Type B pancreatic cell (in vitro differentiated cells): ENCODE data around the gene ABI2. TPM values are rescaled to one million over a fixed set of nuclear protein-coding genes. Genes with fewer than 3 reads are reported as not detected.
"Not testable (repeated sequence)": the region's sequence is repeated elsewhere in the genome, so short reads cannot be mapped to it uniquely, and the experiment has no call there.

Experiments
- DNase-seq: peaks from one replicate; pipeline ENCODE4 v3.0.0; 2021; ENCODE audit warnings: mixed read lengths; ENCODE audit not compliant: unreplicated experiment; ENCODE audit errors: extremely low spot score
- H3K27ac Mint-ChIP-seq: 2 replicates; pipeline ENCODE4 v1.8.0; 2021; ENCODE audit warnings: mild to moderate bottlenecking, mixed read lengths
- H3K27me3 Mint-ChIP-seq: 2 replicates; pipeline ENCODE4 v1.8.0; 2021; ENCODE audit warnings: mixed read lengths
- H3K36me3 Mint-ChIP-seq: 2 replicates; pipeline ENCODE4 v1.8.0; 2021; ENCODE audit warnings: mixed read lengths
- H3K4me1 Mint-ChIP-seq: one replicate; pipeline ENCODE4 v1.8.0; 2021; ENCODE audit warnings: mixed read lengths; ENCODE audit not compliant: unreplicated experiment
- H3K4me3 Mint-ChIP-seq: 2 replicates; pipeline ENCODE4 v1.8.0; 2021; ENCODE audit warnings: mild to moderate bottlenecking, mixed read lengths
- H3K9me3 Mint-ChIP-seq: 2 replicates; pipeline ENCODE4 v1.8.0; 2021; ENCODE audit warnings: mixed read lengths
- total RNA-seq: library from RNA; stranded (reverse); gene quantifications from 2 replicates; pipeline ENCODE4 v1.2.1, GENCODE V29; 2021; ENCODE audit warnings: low replicate concordance
- TF ChIP-seq, protein P1 (sequence below): fragments of 200-600 bp; sonication (generic); conservative IDR thresholded peaks from 2 replicates; pipeline ENCODE4 v1.5.0; 2021; ENCODE audit warnings: antibody characterized with exemption, mild to moderate bottlenecking

The ABI2 gene
- total RNA-seq, 1 donor from 2014 or later, result 94.6 TPM

DNA sequence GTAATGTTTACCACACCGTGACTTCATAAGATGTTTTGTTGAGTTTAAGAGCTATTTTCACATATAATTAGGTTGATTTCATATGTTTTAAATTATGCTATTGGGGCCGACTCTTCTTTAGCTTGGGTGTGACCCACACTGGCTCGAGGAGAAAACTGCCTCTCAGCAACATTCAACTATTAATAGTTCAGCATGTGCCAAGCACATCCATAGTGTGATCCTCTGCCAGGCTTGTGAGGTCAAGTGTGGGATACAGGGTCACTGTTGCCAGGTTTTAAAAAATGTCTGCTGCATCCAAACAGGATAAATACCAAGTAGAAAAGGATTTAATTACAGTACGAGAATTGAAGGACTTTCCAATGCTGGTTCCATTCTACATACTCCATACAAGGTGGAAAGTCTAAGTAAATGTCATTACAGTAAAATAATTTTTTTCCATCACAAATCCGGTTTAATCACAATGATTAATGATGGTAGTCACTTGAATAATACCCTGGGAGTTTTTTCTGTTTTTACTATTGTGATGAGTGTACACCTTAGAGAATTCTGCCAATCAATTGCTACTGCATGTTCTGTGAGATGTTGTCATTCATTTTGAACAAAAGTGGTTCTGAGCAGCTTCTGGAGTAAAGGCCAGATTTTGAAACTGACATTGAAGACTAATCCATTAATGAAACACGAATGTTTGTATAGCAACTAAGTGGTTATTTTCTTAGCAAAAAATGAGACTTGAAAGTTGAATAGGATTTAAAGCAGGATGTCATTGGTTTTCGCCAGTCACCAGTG, 84.5 kb downstream of the ABI2 start:
- Mint-ChIP-seq H3K36me3 (peaks cover 46% of the 10 kb centered on the region), H3K27me3 (no peaks in the 10 kb centered on the region), H3K4me3 (no peak overlapping the region), H3K9me3 (no peaks in the 10 kb centered on the region), H3K27ac (no peak overlapping the region), H3K4me1 (no peaks in the 10 kb centered on the region)
- no peak for DNase-seq
- TF ChIP-seq, protein P1, sequence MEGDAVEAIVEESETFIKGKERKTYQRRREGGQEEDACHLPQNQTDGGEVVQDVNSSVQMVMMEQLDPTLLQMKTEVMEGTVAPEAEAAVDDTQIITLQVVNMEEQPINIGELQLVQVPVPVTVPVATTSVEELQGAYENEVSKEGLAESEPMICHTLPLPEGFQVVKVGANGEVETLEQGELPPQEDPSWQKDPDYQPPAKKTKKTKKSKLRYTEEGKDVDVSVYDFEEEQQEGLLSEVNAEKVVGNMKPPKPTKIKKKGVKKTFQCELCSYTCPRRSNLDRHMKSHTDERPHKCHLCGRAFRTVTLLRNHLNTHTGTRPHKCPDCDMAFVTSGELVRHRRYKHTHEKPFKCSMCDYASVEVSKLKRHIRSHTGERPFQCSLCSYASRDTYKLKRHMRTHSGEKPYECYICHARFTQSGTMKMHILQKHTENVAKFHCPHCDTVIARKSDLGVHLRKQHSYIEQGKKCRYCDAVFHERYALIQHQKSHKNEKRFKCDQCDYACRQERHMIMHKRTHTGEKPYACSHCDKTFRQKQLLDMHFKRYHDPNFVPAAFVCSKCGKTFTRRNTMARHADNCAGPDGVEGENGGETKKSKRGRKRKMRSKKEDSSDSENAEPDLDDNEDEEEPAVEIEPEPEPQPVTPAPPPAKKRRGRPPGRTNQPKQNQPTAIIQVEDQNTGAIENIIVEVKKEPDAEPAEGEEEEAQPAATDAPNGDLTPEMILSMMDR, result no peak

DNA sequence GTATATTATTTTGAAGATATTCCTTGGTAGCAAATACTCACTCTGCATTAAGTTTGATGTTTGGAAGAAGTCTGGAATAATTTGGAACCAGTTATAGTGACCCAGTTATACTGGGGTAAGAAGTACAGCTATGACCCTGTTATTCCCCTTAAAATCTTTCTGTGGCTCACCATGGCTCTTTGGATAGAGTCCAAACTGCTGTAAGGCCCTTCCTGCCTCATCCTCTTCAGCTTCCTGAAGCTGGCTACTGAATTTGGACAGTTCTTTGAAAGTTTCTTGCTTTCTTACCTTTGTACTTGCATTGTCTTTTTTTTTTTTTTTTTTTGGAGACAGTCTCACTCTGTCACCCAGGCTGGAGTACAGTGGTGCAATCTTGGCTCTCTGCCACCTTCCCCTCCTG, 85.6 kb downstream of the ABI2 start:
- no peaks in the 10 kb centered on the region for H3K27me3 Mint-ChIP-seq
- no peak overlapping the region for H3K27ac Mint-ChIP-seq
- TF ChIP-seq, protein P1, result no peak
- no peaks in the 10 kb centered on the region for H3K4me1 Mint-ChIP-seq
- H3K4me3 Mint-ChIP-seq, result no peak overlapping the region
- no peaks in the 10 kb centered on the region for H3K9me3 Mint-ChIP-seq
- DNase-seq, result no peak
- H3K36me3 Mint-ChIP-seq, result peaks cover 54% of the 10 kb centered on the region

DNA sequence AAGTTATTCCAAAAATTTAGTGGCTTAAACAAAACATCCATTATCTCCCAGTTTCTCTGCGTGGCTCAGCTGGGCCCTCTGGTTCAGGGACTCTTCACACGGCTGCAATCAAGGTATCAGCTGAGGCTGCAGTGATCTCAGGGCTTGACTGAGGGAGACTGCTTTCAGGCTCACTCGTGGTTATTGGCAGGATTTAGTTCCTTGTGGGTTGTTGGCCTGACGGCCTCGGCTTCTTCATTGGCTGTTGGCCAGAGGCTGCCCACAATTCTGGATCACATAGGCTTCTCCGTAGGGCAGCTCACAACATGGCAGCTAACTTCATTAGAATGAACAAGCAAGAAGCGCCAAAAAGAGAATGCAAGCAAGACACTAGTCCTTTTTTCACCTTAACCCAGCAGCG, 90.1 kb downstream of the ABI2 start:
- DNase-seq, result no peak
- Mint-ChIP-seq H3K36me3 (peaks cover 50% of the 10 kb centered on the region), H3K27me3 (no peaks in the 10 kb centered on the region), H3K4me3 (no peak overlapping the region), H3K27ac (no peak overlapping the region), H3K4me1 (no peaks in the 10 kb centered on the region), H3K9me3 (no peaks in the 10 kb centered on the region)
- TF ChIP-seq, protein P1, result no peak

DNA sequence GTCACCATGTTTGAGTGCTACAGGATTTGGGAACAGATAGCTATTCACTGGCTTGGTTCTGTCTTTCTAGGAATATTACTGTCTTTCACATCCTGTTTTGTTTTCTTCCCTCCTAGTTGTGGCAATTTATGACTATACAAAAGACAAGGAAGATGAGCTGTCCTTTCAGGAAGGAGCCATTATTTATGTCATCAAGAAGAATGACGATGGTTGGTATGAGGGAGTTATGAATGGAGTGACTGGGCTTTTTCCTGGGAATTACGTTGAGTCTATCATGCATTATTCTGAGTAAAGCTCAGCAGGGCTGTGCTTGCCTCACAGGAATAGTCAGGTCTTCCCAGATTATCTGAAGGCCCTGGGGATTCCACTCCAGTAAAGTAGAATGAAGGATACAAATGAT, 98.9 kb downstream of the ABI2 start:
- Mint-ChIP-seq H3K27ac (no peak overlapping the region), H3K4me1 (no peaks in the 10 kb centered on the region), H3K27me3 (no peaks in the 10 kb centered on the region), H3K36me3 (peaks cover 29% of the 10 kb centered on the region), H3K9me3 (no peaks in the 10 kb centered on the region), H3K4me3 (no peak overlapping the region)
- TF ChIP-seq, protein P1, result no peak
- DNase-seq, result no peak

DNA sequence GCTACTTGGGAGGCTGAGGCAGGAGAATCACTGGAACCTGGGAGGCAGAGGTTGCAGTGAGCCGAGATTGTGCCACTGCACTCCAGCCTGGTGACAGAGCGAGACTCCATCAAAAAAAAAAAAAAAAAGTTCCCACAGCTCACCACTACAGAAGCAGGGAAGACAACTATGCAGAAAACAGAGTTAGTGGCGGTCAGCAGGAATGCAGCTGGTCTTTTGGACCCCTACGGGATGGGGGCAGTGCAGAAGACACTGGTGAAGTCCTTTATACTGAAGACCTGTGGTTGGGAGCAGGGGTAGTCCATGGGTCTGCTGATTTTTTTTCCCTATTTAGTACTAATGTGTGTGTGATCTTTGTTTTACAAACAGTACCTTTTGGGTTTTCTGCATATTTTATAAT, 101.4 kb downstream of the ABI2 start:
- H3K27ac Mint-ChIP-seq, DNase-seq, H3K4me3 Mint-ChIP-seq, H3K4me1 Mint-ChIP-seq, H3K9me3 Mint-ChIP-seq, H3K27me3 Mint-ChIP-seq: not testable (repeated sequence)
- peaks cover 20% of the 10 kb centered on the region for H3K36me3 Mint-ChIP-seq

DNA sequence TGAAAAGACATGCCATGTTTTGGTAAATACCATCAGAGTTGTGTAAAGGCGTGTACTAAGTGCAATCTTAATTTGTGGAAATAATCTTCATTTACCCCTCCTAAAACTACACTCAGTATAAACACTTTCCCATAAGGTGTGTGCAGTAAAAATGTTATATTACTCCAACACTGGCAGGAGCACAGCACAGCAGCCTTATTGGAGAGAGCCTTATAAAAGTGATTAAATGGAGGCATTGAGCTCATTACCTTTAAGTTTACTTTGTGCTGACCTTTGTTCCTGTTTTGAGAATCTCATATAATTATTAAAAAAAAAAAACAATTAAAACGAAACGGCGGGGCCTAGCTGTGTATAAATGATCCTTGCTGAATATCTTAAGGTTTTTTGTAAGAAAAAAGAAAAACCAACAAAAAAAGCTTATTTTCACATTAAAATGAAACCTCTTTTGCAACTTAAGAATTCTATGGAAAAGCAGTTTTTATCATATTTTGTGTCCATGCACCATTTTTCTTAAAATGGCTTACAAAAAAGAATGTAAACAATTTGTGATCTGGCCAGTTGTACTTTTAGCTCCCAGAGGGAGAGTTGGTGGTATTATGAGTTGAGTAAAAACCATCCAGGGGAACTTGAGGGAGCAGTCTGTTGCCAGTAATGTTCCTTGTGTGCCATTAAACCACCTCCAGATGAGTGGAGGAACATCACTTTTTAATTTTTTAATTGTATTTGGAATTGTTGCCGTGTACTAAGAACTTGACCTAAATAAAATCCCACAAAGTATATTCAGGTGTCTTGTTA, 103.4 kb downstream of the ABI2 start:
- no peak for DNase-seq
- Mint-ChIP-seq H3K9me3 (no peaks in the 10 kb centered on the region), H3K36me3 (peaks cover 16% of the 10 kb centered on the region), H3K27ac (no peak overlapping the region), H3K4me1 (no peaks in the 10 kb centered on the region), H3K4me3 (no peak overlapping the region), H3K27me3 (no peaks in the 10 kb centered on the region)
- TF ChIP-seq, protein P1, result no peak
